ENCODE measurements around the gene PARP15.

DNA sequence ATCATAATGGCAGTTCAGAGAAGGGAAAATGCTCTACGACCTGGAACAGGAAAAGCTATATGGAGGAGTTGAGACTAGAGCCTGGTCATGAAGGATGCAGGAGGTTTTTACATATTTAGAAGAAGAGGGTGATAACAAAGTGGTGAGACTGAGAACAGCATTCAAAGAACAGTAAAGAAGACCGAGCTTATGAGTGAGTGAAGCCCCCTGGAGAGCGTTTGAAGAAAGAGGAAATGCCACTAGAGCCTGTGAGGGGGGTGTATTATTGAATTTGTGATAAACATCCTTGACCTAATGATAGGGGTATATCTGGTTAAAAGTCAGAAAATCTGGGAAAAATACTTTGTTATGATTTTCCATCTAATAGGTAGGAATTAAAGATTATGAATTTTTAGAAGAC is 17.5 kb upstream of the PARP15 start:
- TF ChIP-seq, protein P1, sequence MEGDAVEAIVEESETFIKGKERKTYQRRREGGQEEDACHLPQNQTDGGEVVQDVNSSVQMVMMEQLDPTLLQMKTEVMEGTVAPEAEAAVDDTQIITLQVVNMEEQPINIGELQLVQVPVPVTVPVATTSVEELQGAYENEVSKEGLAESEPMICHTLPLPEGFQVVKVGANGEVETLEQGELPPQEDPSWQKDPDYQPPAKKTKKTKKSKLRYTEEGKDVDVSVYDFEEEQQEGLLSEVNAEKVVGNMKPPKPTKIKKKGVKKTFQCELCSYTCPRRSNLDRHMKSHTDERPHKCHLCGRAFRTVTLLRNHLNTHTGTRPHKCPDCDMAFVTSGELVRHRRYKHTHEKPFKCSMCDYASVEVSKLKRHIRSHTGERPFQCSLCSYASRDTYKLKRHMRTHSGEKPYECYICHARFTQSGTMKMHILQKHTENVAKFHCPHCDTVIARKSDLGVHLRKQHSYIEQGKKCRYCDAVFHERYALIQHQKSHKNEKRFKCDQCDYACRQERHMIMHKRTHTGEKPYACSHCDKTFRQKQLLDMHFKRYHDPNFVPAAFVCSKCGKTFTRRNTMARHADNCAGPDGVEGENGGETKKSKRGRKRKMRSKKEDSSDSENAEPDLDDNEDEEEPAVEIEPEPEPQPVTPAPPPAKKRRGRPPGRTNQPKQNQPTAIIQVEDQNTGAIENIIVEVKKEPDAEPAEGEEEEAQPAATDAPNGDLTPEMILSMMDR (IDR thresholded peaks at IDR 0.05; ENCODE audit: borderline replicate concordance, extremely low read depth, low read length, poor library complexity, severe bottlenecking) = no peak
- no peak for TF ChIP-seq EZH2 (IDR thresholded peaks at IDR 0.05; ENCODE audit: borderline replicate concordance, low read depth, low read length, severe bottlenecking)

All from DND-41 (cell line).